HepG2 (cell line): Measurements from ENCODE around the gene PAPPA. TPM values are rescaled to one million over a fixed set of nuclear protein-coding genes. Genes with fewer than 3 reads are reported as not detected.

Experiments
- ATAC-seq: fragments of 200-7000 bp; cut with Tn5 transposase; 3 replicates; pipeline ENCODE4 v1.9.1; 2020; ENCODE audit warnings: mild to moderate bottlenecking, moderate library complexity
- BruUV-seq: library from RNA; stranded (reverse); fragments of 400-500 nt; replicated peaks from 2 replicates; lab custom pipeline; 2021; lab: Mats Ljungman, UMichigan
- CTCF ChIA-PET: fragments of 300-600 bp; formaldehyde crosslinking; extraction: SDS; loops from one replicate; lab custom pipeline; 2021; ENCODE audit warnings: low total read pairs, inconsistent platforms, low intra/inter-chr PET ratio; lab: Yijun Ruan, JAX
- POLR2A ChIA-PET: fragments of 350-600 bp; sonication (Branson Sonifier 250); formaldehyde crosslinking; loops from one replicate; lab custom pipeline; 2020; ENCODE audit warnings: antibody characterized with exemption, inconsistent platforms; lab: Yijun Ruan, JAX
- DNase-seq: peaks from one replicate; pipeline ENCODE4 v3.0.0-alpha.2; 2015; ENCODE audit warnings: low spot score
- FAIRE-seq: peaks from 3 replicates; lab custom pipeline; 2011; peaks lifted over from hg19 to GRCh38; lab: Jason Lieb, UNC
- H2AFZ ChIP-seq: one replicate; pipeline ENCODE4 v1.6.1; 2011; ENCODE audit warnings: low read length, inconsistent platforms
- H3K27ac ChIP-seq: fragments of 300-600 bp; 3 replicates; pipeline ENCODE4 v1.8.0; 2011; ENCODE audit warnings: mixed run types, mild to moderate bottlenecking, mixed read lengths, low read length, inconsistent platforms; ENCODE audit not compliant: insufficient read depth; ENCODE audit errors: extremely low read length
- H3K27me3 ChIP-seq, 2 experiments: fragments of 200-600 bp in 1 of 2; 2 replicates in 1 of 2; 3 replicates in 1 of 2; pipeline versions ENCODE4 v1.6.0 to v1.8.0; 2011; ENCODE audit warnings: low read length in 2 of 2, mild to moderate bottlenecking in 2 of 2, moderate library complexity in 2 of 2, inconsistent platforms in 1 of 2; ENCODE audit not compliant: insufficient read depth in 2 of 2, control insufficient read depth in 1 of 2
- H3K36me3 ChIP-seq, 2 experiments: fragments of 200-600 bp in 1 of 2; replicated peaks in 1 of 2; 2 replicates in 1 of 2; 3 replicates in 1 of 2; pipeline versions ENCODE4 v1.5.1 to v1.8.0; 2011; ENCODE audit warnings: low read length in 2 of 2, inconsistent platforms in 1 of 2; ENCODE audit not compliant: insufficient read depth in 2 of 2, control insufficient read depth in 1 of 2
- H3K4me1 ChIP-seq: 2 replicates; pipeline ENCODE4 v1.5.1; 2012; ENCODE audit warnings: low read length, inconsistent platforms; ENCODE audit not compliant: insufficient read depth
- H3K4me2 ChIP-seq: 2 replicates; pipeline ENCODE4 v1.6.0; 2011; ENCODE audit warnings: low read depth, low read length, inconsistent platforms
- H3K4me3 ChIP-seq, 3 experiments: fragments of 200-600 bp in 1 of 3; sonication (generic), shearing (Covaris generic) in 1 of 3; replicated peaks in 1 of 3; 2 replicates each; pipeline ENCODE4 v1.5.1; 2011 to 2016; ENCODE audit warnings: low read length in 3 of 3, inconsistent platforms in 2 of 3, low read depth in 2 of 3, mild to moderate bottlenecking in 2 of 3, control low read depth in 1 of 3, mixed read lengths in 1 of 3; ENCODE audit not compliant: insufficient read depth in 1 of 3
- H3K79me2 ChIP-seq: one replicate; pipeline ENCODE4 v1.6.1; 2011; ENCODE audit warnings: low read length, inconsistent platforms; ENCODE audit not compliant: insufficient read depth
- H3K9ac ChIP-seq: 2 replicates; pipeline ENCODE4 v1.6.0; 2011; ENCODE audit warnings: mild to moderate bottlenecking, low read depth, low read length, inconsistent platforms; ENCODE audit not compliant: insufficient read depth
- H3K9me3 ChIP-seq: 2 replicates; pipeline ENCODE4 v1.5.1; 2012; ENCODE audit warnings: mild to moderate bottlenecking, low read length
- H4K20me1 ChIP-seq: 2 replicates; pipeline ENCODE4 v1.6.0; 2011; ENCODE audit warnings: inconsistent platforms, mild to moderate bottlenecking, low read length, moderate library complexity; ENCODE audit not compliant: insufficient read depth
- CBFB ChIP-seq: sonication (generic); formaldehyde crosslinking; IDR thresholded peaks from 2 replicates; pipeline ENCODE4 v1.4.0; 2020; ENCODE audit warnings: missing genetic modification reagents
- FOXC1 ChIP-seq: sonication (generic); formaldehyde crosslinking; IDR thresholded peaks from 2 replicates; pipeline ENCODE4 v1.8.0; 2022; ENCODE audit warnings: mild to moderate bottlenecking, missing genetic modification reagents, borderline replicate concordance
- FOXO1 ChIP-seq: sonication (generic); formaldehyde crosslinking; IDR thresholded peaks from 2 replicates; pipeline ENCODE4 v1.4.0; 2020; ENCODE audit warnings: missing genetic modification reagents
- MEF2D ChIP-seq: sonication (generic); formaldehyde crosslinking; IDR thresholded peaks from 2 replicates; pipeline ENCODE4 v1.5.1; 2020; ENCODE audit warnings: mild to moderate bottlenecking, missing genetic modification reagents
- MEIS2 ChIP-seq: sonication (generic); formaldehyde crosslinking; IDR thresholded peaks from 2 replicates; pipeline ENCODE4 v1.9.0; 2021; ENCODE audit warnings: mild to moderate bottlenecking, missing genetic modification reagents
- NKX3-1 ChIP-seq: sonication (generic); formaldehyde crosslinking; IDR thresholded peaks from 2 replicates; pipeline ENCODE4 v1.5.0; 2020; ENCODE audit warnings: missing genetic modification reagents
- PHF21A ChIP-seq: sonication (generic); formaldehyde crosslinking; IDR thresholded peaks from 2 replicates; pipeline ENCODE4 v1.5.0; 2020; ENCODE audit warnings: mild to moderate bottlenecking, missing genetic modification reagents
- PHF8 ChIP-seq: sonication (generic); formaldehyde crosslinking; IDR thresholded peaks from 2 replicates; pipeline ENCODE4 v1.5.0; 2020; ENCODE audit warnings: missing genetic modification reagents
- PITX1 ChIP-seq: sonication (generic); formaldehyde crosslinking; IDR thresholded peaks from 2 replicates; pipeline ENCODE4 v1.5.1; 2020; ENCODE audit warnings: mild to moderate bottlenecking, missing genetic modification reagents
- RNF2 ChIP-seq: fragments of 450-650 bp; conservative IDR thresholded peaks from 2 replicates; pipeline ENCODE4 v1.6.1; 2016; ENCODE audit warnings: low read depth
- SAP130 ChIP-seq: IDR thresholded peaks from 2 replicates; pipeline ENCODE4 v1.6.1; 2016; ENCODE audit warnings: low read depth
- STAT6 ChIP-seq: sonication (generic); formaldehyde crosslinking; IDR thresholded peaks from 2 replicates; pipeline ENCODE4 v1.4.0; 2020; ENCODE audit warnings: missing genetic modification reagents, mild to moderate bottlenecking, borderline replicate concordance
- XBP1 ChIP-seq: sonication (generic); formaldehyde crosslinking; IDR thresholded peaks from 2 replicates; pipeline ENCODE4 v1.5.0; 2020; ENCODE audit warnings: missing genetic modification reagents
- ZFP36 ChIP-seq: fragments of 150-350 bp; IDR thresholded peaks from 2 replicates; pipeline ENCODE4 v1.6.1; 2018; ENCODE audit warnings: borderline replicate concordance, low read length, low read depth; ENCODE audit not compliant: partially characterized antibody
- ZNF251 ChIP-seq: sonication (generic); formaldehyde crosslinking; IDR thresholded peaks from 2 replicates; pipeline ENCODE4 v1.9.0; 2021; ENCODE audit warnings: mild to moderate bottlenecking, missing genetic modification reagents
- ZNF550 ChIP-seq: sonication (generic); formaldehyde crosslinking; IDR thresholded peaks from 2 replicates; pipeline ENCODE4 v1.4.0; 2020; ENCODE audit warnings: mild to moderate bottlenecking, missing genetic modification reagents, borderline replicate concordance
- ZNF572 ChIP-seq: sonication (generic); formaldehyde crosslinking; IDR thresholded peaks from 2 replicates; pipeline ENCODE4 v1.5.1; 2020; ENCODE audit warnings: mild to moderate bottlenecking, missing genetic modification reagents
- ZNF607 ChIP-seq: sonication (generic); formaldehyde crosslinking; IDR thresholded peaks from 2 replicates; pipeline ENCODE4 v1.5.1; 2020; ENCODE audit warnings: missing genetic modification reagents, mild to moderate bottlenecking, borderline replicate concordance
- ZNF616 ChIP-seq: sonication (generic); formaldehyde crosslinking; IDR thresholded peaks from 2 replicates; pipeline ENCODE4 v1.5.0; 2020; ENCODE audit warnings: low read depth, mild to moderate bottlenecking, missing genetic modification reagents
- ZNF768 ChIP-seq: sonication (generic); formaldehyde crosslinking; IDR thresholded peaks from 2 replicates; pipeline ENCODE4 v1.4.0; 2020; ENCODE audit warnings: missing genetic modification reagents
- WGBS: methylation state at CpG from one replicate; pipeline ENCODE4 v1.1.6; 2017; ENCODE audit warnings: low lambda C conversion rate; 5-methylcytosine and 5-hydroxymethylcytosine counted together
- in situ Hi-C: cut with HindIII; loops from 2 replicates; pipeline ENCODE4 v1.10.0; 2017; ENCODE audit warnings: low pct_unique_long_range_greater_than_20kb; ENCODE audit not compliant: extremely low pct_ligation_motif_present
- intact Hi-C: fragments of 100-400 bp; cut with micrococcal nuclease; formaldehyde crosslinking; loops from one replicate; pipeline ENCODE4 v1.10.0; 2022; ENCODE audit not compliant: unreplicated experiment
- polyA plus RNA-seq, 8 experiments: library from polyadenylated mRNA; depleted of rRNA in 3 of 8; stranded (reverse) in 7 of 8; unstranded in 1 of 8; fragments of >200 nt; fragmentation: Illumina TruSeq in 4 of 8; extraction: Trizol in 4 of 8; gene quantifications; 2 replicates each; pipeline versions ENCODE4 v1.2.1 to v1.2.3, GENCODE V29; 2011 to 2016; ENCODE audit warnings: low read depth in 4 of 8, missing spikeins in 1 of 8, mixed read lengths in 1 of 8; ENCODE audit not compliant: insufficient read depth in 1 of 8
- total RNA-seq, 5 experiments: library from RNA; depleted of rRNA; stranded (reverse); fragments of >200 nt; fragmentation: Illumina TruSeq; extraction: Trizol; gene quantifications; 2 replicates each; pipeline ENCODE4 v1.2.3, GENCODE V29; 2016; ENCODE audit warnings: low read depth in 1 of 5
- TF ChIP-seq, protein P1 (sequence below): sonication (generic); formaldehyde crosslinking; IDR thresholded peaks from 2 replicates; pipeline ENCODE4 v1.4.0; 2020; ENCODE audit warnings: missing genetic modification reagents

PAPPA gene
- total and polyA plus RNA-seq, 2 of the 13 experiments (the other 11 are each of a cell fraction or from before 2014, with no cell fraction given), result 0.09 to 0.11 TPM

DNA sequence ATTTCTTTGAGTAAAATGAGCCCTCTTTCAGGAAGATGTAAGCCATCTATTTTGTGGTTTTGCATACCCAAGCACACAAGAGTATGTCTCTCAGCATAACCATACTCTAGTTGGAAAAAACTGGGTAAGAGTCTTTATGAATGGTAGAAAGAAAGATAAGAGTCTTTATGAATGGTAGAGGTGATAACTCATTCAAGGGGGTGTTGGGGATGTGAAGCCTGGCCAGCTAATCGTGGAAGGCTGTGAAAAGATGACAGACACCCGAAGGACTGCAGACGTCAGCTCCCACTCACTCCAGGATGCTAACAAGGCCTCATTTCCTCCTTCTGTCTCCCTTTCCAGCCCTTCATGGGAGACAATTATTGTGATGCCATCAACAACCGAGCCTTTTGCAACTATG, 228.5 kb downstream of the PAPPA start (continued):
- TF ChIP-seq FOXC1 (CRISPR knock-in tag), result no peak
- TF ChIP-seq SAP130, result no peak
- TF ChIP-seq ZNF572 (CRISPR knock-in tag), result no peak
- TF ChIP-seq FOXO1 (CRISPR knock-in tag), result no peak
- no peak for TF ChIP-seq MEF2D (CRISPR knock-in tag)
- TF ChIP-seq XBP1 (CRISPR knock-in tag), result no peak
- TF ChIP-seq ZFP36, result no peak
- TF ChIP-seq, protein P1, sequence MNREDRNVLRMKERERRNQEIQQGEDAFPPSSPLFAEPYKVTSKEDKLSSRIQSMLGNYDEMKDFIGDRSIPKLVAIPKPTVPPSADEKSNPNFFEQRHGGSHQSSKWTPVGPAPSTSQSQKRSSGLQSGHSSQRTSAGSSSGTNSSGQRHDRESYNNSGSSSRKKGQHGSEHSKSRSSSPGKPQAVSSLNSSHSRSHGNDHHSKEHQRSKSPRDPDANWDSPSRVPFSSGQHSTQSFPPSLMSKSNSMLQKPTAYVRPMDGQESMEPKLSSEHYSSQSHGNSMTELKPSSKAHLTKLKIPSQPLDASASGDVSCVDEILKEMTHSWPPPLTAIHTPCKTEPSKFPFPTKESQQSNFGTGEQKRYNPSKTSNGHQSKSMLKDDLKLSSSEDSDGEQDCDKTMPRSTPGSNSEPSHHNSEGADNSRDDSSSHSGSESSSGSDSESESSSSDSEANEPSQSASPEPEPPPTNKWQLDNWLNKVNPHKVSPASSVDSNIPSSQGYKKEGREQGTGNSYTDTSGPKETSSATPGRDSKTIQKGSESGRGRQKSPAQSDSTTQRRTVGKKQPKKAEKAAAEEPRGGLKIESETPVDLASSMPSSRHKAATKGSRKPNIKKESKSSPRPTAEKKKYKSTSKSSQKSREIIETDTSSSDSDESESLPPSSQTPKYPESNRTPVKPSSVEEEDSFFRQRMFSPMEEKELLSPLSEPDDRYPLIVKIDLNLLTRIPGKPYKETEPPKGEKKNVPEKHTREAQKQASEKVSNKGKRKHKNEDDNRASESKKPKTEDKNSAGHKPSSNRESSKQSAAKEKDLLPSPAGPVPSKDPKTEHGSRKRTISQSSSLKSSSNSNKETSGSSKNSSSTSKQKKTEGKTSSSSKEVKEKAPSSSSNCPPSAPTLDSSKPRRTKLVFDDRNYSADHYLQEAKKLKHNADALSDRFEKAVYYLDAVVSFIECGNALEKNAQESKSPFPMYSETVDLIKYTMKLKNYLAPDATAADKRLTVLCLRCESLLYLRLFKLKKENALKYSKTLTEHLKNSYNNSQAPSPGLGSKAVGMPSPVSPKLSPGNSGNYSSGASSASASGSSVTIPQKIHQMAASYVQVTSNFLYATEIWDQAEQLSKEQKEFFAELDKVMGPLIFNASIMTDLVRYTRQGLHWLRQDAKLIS (CRISPR knock-in tag), result no peak
- TF ChIP-seq ZNF550 (CRISPR knock-in tag), result no peak
- TF ChIP-seq PHF8 (CRISPR knock-in tag), result no peak
- no peak for TF ChIP-seq CBFB

GRCh38 chr9:116383133-116383532, 229.5 kb downstream of the PAPPA start:
- H2AFZ ChIP-seq, result no peak overlapping the region
- FAIRE-seq (no peak), ATAC-seq (no peak), DNase-seq (no peak)
- ChIA-PET POLR2A (no interaction called here), CTCF (no interaction called here)
- no peaks in the 10 kb centered on the region for H3K79me2 ChIP-seq
- H3K9me3 ChIP-seq, result no peaks in the 10 kb centered on the region
- no peaks in the 10 kb centered on the region for H3K36me3 ChIP-seq
- H3K27ac ChIP-seq, result no peak overlapping the region
- no peak overlapping the region for H3K9ac ChIP-seq
- intact Hi-C loops (no loop called here), in situ Hi-C loops (no loop called here)
- 75% methylated on average over 5 of the region's 5 CpGs for WGBS
- H3K27me3 ChIP-seq, result no peaks in the 10 kb centered on the region
- no peaks in the 10 kb centered on the region for H4K20me1 ChIP-seq
- H3K4me1 ChIP-seq, result no peaks in the 10 kb centered on the region
- H3K4me3 ChIP-seq, result no peak overlapping the region
- no peak overlapping the region for H3K4me2 ChIP-seq
- no TSS peak for BruUV-seq
- TF ChIP-seq RNF2 (no peak), MEIS2 (CRISPR knock-in tag) (no peak), STAT6 (CRISPR knock-in tag) (no peak), ZNF616 (CRISPR knock-in tag) (no peak), NKX3-1 (CRISPR knock-in tag) (no peak), PHF21A (CRISPR knock-in tag) (no peak), PITX1 (no peak), ZNF607 (CRISPR knock-in tag) (no peak), ZNF251 (no peak), ZNF768 (CRISPR knock-in tag) (no peak)
